GM06990 (cell line): ENCODE results near the gene NKAIN1.

Experiments used
- DNase-seq: peaks from one replicate; pipeline ENCODE4 v3.0.0-alpha.2; 2011; ENCODE audit not compliant: insufficient read length; ENCODE audit errors: extremely low read depth
- H3K27me3 ChIP-seq: replicated peaks from 2 replicates; pipeline ENCODE4 v1.6.0; 2011; ENCODE audit warnings: low read length; ENCODE audit not compliant: control insufficient read depth, insufficient read depth
- H3K36me3 ChIP-seq: 2 replicates; pipeline ENCODE4 v1.5.1; 2011; ENCODE audit warnings: low read length; ENCODE audit not compliant: control insufficient read depth, insufficient read depth
- H3K4me3 ChIP-seq: replicated peaks from 2 replicates; pipeline ENCODE4 v1.5.1; 2011; ENCODE audit warnings: low read depth, mild to moderate bottlenecking, control low read depth, low read length
- CTCF ChIP-seq: IDR thresholded peaks from 2 replicates; pipeline ENCODE4 v1.5.1; 2011; ENCODE audit warnings: low read length, control low read depth, mild to moderate bottlenecking, inconsistent platforms; ENCODE audit not compliant: insufficient read depth, poor library complexity, severe bottlenecking

Gene NKAIN1

GRCh38 chr1:31164291-31164690 is 75.4 kb downstream of the NKAIN1 start:
- no peak for TF ChIP-seq CTCF

GRCh38 chr1:31163866-31164265 is 75.8 kb downstream of the NKAIN1 start:
- Histone ChIP-seq H3K4me3 (no peak overlapping the region), H3K27me3 (no peaks in the 10 kb centered on the region), H3K36me3 (no peaks in the 10 kb centered on the region)
- no peak for TF ChIP-seq CTCF
- DNase-seq: no peak

More at GRCh38 chr1:31164291-31164690, 75.4 kb downstream of the NKAIN1 start:
- Histone ChIP-seq H3K4me3 (no peak overlapping the region), H3K27me3 (no peaks in the 10 kb centered on the region), H3K36me3 (no peaks in the 10 kb centered on the region)
- no peak for DNase-seq

- Histone ChIP-seq H3K4me3 (no peak overlapping the region), H3K36me3 (no peaks in the 10 kb centered on the region), H3K27me3 (no peaks in the 10 kb centered on the region)
- no peak for TF ChIP-seq CTCF
- DNase-seq: no peak
Observed at GRCh38 chr1:31161571-31161970, 78.1 kb downstream of the NKAIN1 start.

- DNase-seq: no peak
- Histone ChIP-seq H3K4me3 (no peak overlapping the region), H3K27me3 (no peaks in the 10 kb centered on the region), H3K36me3 (no peaks in the 10 kb centered on the region)
- no peak for TF ChIP-seq CTCF
Observed at GRCh38 chr1:31159869-31160611, 79.6 kb downstream of the NKAIN1 start.

GRCh38 chr1:31159323-31159722 is 80.4 kb downstream of the NKAIN1 start:
- Histone ChIP-seq H3K4me3 (no peak overlapping the region), H3K36me3 (no peaks in the 10 kb centered on the region), H3K27me3 (no peaks in the 10 kb centered on the region)
- no peak for DNase-seq
- no peak for TF ChIP-seq CTCF
